MM.1S (cell line): ENCODE results near the gene ECT2.

Experiments used
- EZH2 ChIP-seq: fragments of 300-600 bp; sonication (generic); optimal IDR thresholded peaks from 2 replicates; pipeline ENCODE3; 2017; ENCODE audit warnings: low read depth, mild to moderate bottlenecking, antibody characterized with exemption, low read length, mixed read lengths
- TF ChIP-seq, protein P1 (sequence below): fragments of 300-600 bp; sonication (generic); IDR thresholded peaks from 2 replicates; pipeline ENCODE4 v1.5.1; 2016; ENCODE audit warnings: antibody characterized with exemption, low read length, mixed read lengths

DNA sequence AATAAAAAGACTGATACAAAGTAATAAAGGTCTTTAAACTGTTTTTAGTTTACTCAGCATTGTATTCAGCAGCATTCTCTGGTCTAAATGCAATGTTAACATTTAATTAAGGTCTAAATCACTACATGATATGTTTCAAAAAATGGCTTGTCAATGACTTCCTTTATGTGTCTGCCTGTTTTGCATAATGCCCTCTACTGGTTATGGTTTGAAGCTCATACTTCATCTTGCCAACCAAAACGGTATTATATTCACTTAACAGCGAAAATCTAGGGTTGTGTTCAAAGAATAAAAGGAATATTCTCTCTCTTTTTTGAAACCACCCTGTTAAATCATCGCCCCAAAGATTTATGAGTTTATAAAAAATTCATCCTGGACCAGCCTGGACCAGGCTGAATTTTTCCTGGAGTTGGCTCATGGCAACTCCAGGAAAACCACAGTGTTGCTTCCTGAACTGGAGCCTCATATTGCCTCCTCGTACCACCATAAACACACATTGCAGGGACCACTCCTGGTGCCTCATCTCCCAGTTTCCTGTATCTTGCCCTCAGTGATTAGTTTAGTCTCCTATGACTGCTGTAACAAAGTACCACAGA lies 32.9 kb upstream of the ECT2 start:
- TF ChIP-seq, protein P1, sequence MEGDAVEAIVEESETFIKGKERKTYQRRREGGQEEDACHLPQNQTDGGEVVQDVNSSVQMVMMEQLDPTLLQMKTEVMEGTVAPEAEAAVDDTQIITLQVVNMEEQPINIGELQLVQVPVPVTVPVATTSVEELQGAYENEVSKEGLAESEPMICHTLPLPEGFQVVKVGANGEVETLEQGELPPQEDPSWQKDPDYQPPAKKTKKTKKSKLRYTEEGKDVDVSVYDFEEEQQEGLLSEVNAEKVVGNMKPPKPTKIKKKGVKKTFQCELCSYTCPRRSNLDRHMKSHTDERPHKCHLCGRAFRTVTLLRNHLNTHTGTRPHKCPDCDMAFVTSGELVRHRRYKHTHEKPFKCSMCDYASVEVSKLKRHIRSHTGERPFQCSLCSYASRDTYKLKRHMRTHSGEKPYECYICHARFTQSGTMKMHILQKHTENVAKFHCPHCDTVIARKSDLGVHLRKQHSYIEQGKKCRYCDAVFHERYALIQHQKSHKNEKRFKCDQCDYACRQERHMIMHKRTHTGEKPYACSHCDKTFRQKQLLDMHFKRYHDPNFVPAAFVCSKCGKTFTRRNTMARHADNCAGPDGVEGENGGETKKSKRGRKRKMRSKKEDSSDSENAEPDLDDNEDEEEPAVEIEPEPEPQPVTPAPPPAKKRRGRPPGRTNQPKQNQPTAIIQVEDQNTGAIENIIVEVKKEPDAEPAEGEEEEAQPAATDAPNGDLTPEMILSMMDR: peak; percentile 44
- no peak for TF ChIP-seq EZH2
